Measurements from ENCODE around the gene TOMM34.

The TOMM34 gene

DNA sequence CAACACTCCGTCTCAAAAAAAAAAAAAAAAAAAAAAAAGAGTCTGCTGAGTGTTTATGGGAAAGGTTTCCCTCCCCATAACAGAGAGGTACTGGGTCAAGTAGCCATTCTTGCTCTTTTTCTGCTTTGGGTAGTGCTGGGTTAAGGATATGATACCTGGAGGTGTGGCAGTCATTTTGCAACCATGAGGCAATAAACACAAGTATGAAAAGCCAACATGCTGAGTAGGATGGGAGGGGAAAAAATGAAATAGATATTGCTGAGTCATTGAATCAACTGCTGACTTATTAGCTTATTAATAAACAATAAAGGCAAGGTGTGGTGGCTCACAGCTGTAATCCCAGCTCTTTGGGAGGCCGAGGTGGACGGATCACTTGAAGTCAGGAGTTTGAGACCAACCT, 2.3 kb upstream of the TOMM34 start:
- peak; percentile 45 for DNase-seq

DNA sequence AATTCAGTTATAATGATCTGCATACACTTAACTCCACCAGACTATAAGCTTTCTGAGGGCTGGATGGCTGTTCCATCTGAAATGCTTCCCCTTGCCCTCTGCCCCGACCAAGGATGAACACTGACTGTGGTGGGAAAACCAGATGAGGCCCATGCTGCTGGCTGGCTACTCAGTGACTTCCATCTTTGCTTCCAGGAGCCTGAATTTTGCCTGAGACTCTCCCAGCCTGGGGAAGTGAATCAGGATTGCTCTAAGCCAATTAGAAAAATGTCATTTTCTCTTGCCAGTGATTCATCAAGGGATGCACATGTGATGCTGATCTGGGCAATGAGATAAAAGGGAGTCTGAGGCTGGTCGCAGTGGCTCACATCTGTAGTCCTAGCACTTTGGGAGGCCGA, 1.7 kb upstream of the TOMM34 start:
- DNase-seq, result no peak

DNA sequence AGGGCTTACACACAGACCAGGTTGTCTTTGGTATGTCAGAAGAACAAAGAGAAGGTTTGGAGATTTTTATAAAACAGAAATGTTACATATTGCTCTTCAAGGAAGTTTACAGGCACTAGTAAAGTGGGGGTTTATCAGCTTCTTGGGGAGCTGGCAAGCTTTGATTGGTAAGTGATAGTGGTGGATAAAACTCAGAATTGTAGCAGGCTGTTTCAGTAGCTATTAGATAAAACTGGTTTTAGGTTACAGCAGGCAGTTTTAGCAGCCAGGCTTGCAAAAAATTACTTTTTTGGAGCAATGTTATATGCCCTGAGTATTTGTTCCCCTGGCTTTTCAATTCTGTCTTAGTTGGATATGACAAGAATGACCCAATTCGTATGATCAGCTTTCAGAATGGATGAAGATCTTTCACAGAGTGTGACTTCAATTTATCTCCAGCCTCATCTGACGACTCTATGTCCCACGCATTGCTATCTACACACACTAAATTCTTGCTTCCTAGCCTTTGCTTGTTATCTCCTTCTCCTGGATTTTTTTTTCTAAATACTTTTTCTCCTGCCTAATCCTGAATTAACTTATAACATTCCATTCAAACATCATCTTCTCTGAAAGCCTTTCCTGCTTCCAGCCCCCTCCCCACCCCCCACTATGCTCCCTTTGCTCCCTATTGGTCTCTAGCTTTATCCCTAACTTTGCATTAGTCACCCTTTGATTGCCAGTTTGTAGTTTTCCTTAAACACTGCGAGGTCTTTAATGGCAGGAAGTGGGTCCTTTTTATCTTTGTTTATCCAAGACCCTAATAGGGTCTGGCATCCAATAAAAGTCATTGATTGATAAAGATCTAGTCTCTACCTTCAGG, 1.0 kb upstream of the TOMM34 start:
- DNase-seq, result no peak

DNA sequence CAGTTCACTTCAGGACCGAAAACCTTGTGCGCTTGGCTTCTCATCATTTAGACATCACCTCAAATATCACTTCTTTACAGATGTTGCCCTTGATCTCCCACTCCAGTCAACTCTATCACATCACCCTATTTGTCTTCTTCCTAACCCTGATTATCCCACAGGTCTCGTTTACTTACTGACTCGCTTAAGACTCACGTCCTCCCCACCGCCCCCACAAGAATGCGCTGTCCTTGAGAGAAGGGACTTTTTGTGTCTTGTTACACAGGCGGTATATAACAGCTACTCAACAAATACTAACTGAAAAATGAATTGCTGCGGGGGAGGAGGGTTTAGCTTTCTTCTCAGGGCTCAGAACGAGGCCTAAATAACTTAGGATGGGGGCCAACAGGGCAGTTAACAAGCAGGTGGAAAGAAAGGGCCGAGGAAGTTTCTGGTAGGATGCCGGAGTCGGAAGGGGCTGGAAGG, 527 bp downstream of the TOMM34 start:
- DNase-seq, result peak; percentile 44

DNA sequence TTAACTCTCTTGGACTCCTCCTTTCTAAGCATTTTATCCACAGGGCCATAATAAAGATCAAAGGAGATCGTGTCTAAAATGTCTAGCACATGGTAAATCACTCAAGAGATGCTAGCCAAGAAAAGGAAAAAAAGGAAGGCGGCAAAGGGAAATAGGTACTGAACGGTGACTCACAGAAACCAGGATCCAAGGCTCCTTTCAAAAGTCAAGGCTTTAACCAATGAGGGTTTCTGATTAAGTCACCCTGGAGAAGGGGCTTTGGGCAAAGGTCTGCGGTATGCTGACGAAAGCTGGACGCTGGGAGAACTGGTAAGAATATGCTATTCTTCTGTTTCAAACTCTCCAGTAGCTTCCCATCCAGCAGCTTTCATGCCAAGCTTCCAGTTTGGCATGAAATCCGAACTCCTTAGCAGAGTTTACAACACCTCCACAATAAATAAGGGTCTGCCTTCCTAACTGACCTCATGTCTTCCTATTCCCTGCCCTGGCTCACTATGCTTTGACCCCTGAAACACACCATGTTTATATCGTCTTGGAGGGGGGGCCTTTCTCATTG, 1.0 kb downstream of the TOMM34 start:
- DNase-seq, result peak; percentile 66

DNA sequence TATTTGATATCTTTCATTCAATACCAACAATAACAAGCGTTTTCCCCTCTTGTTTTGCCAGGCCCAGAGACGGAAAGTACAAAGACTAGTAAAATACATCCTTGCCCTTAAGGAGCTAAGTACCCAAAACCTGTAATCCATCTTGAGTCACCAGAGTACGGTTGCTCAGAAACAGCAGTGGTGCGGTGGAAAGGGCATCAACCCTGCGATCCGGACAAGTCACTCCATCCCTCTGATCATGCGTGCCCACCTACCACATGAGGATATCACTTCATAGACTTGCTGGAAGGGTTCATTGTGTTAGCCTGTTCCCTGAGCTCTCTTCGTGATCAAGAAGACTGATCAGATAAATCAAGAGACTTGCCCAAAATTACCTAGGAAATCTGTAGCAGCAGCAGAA, 1.9 kb downstream of the TOMM34 start:
- no peak for DNase-seq

DNA sequence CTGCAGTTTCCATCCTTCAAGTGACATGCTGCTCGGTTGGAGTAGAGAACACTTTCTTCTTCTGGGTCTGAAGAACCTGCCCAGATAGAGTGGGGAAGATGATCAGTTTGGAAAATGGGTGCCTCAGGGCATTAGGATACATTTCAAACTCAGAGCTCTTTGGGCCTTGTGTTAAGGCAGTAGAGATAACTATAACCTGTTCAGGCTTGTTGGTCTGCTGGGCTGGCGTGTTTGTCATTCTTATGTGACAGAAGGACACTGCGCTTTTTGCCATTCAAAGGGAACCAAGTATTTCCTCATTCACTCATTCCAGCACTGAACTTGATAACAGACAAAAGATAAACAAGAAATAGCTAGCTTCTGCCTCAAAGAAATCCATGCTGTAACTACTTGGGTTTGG, 3.8 kb downstream of the TOMM34 start:
- no peak for DNase-seq

DNA sequence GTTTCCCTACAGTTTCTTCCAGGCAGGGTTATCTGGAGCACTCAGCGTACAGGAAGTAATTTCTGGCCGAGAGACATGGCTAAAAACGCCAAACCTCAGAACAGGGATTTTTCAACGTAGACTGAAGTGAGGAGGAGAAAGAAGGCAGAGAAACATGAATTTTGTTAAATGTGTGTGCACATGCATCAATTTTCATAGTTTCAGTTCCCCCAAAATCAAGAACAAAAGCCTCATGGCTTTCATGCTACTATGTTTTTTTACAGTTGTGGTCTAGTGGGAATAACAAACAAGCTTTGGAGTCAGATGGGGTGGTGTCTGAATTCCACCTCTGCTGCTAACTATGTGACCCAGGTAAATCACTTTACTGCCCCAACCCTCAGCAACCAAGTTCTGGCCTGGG, 4.9 kb downstream of the TOMM34 start:
- DNase-seq, result no peak

DNA sequence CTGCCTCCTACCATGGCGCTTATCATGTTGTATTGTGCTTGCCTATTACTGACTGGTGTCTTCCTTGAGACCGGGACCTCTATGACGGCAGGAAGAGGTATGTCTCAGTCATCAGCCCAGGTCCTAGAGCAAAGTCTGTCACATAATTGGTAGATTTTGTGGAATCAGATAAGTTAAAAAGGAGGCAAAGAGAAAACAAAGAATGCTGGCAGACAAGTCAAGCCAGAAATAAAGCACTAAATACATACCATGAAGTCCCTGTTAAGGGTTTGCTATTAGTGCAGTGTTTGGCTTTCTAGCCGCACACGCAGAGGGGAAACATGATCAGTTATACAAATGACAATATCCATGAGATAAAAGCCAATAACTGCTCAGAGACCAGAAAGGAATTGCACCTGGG, 6.0 kb downstream of the TOMM34 start:
- no peak for DNase-seq

- no peak for DNase-seq
Measured at GRCh38 chr20:44952731-44953130, 7.5 kb downstream of the TOMM34 start.

- no peak for DNase-seq
Measured at GRCh38 chr20:44950368-44950767, 9.8 kb downstream of the TOMM34 start.

- no peak for DNase-seq
Measured at GRCh38 chr20:44948513-44948912, 11.7 kb downstream of the TOMM34 start.

DNA sequence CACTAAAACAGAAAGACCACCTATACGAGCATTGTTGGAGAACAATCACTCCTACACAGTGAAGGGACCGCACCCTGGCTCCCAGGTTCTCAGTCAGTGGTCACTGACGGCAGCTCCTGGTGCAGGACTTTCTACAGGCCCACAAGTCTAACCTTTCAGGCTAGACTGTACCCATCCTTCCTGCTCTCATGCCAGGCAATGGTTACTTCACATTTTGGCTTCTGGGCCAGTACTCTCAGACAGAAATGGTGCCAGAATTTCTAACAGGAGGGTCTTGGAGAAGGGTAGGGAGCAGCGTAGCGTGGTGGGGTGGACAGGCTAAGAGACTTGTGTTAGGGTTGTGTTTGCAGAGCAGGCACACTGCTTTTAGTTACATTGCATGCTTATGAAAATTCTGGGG, 12.1 kb downstream of the TOMM34 start:
- DNase-seq, result no peak

DNA sequence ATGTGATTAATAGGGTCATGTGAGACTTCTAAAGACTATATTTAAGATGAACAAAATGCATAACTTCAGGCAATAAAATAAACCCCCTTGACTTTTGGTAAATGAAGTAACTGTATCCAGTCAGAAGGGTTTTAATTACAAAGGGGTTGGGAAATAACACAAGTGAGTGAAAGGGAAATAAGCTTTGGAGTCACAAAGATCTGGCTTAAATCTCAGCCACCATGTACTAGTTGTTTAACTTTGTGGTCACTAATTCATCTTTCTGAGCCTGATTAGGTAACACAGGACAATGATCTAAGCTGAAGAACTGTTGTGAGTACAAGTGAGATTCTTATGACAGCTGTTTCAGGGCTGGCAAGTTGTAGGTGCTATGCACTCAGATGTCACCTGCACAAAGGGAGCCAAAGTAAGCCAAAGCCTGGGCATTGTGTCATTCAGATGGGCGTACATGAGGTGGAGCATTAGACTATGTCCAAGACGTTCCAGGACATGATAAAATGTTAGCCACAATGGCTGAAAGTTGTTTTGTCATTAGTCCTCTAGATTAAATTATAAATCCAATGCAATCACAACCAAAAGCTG, 13.8 kb downstream of the TOMM34 start:
- no peak for DNase-seq

DNA sequence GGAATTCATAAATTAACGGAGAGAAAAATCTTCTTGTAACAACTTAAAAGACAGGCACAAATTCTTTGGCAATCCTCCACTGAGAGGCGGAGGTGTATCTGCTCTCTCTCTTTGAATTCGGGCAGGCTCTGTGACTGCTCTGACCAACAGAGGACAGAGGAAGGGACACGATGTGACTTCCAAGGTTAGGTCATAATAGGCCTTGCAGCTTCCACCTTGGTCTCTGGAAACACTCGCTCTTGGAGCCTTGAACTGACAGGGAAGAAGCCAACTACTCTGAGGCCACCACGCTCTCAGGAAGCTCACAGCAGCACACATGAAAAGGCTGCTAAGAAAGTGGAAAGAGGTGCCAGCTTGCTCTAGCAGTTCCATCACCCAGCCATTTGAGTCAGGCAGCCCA, 14.9 kb downstream of the TOMM34 start:
- DNase-seq, result no peak

DNA sequence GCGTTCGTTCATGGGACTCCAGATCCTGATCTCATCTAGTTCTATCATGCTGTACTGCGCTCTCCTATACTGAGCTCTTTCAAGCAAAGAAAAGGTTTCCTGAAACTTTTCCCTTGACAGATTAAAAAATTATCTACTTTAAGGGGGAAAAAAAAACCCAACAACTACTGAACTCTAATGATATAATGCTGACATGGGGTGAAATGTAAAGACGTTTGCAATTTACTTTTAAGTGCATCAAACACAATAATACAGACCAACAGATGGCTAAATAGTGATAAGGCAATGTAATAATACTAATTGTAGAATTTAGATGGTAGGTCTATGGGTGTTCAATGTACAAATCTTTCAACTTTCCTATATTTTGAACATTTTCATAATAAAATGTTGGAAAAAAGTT, 16.4 kb downstream of the TOMM34 start:
- no peak for DNase-seq

GRCh38 chr20:44942264-44942973, 17.8 kb downstream of the TOMM34 start:
- no peak for DNase-seq

DNA sequence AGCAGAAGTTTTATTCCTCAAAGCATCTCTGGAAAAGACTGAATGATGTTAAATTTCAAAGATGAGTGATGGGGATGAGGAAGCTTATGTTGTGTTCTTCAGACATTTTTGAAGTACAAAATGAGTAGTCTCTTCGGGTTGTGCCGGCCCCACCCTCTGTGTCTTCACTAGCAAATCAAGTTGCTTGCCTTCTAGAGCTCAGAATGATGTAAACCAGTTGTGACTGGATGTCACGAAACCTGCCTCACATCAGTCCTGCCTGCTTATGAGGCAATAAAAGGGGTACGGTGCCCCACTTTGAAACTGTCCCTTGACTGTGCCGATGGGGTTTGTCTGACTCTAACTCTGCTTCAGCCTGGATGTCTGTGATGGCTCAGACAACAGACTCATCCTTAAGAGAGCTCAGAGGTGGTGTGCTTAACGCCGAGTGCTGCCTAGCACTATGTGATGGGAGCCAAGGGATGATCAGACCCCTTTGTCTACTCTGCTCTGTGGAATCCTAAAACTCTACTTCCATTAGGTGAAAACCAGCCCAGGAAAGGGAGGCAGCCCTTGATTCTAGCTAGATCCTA, 19.0 kb downstream of the TOMM34 start:
- DNase-seq, result peak; percentile 11

GRCh38 chr20:44938637-44939036, 21.6 kb downstream of the TOMM34 start:
- DNase-seq, result no peak

DNA sequence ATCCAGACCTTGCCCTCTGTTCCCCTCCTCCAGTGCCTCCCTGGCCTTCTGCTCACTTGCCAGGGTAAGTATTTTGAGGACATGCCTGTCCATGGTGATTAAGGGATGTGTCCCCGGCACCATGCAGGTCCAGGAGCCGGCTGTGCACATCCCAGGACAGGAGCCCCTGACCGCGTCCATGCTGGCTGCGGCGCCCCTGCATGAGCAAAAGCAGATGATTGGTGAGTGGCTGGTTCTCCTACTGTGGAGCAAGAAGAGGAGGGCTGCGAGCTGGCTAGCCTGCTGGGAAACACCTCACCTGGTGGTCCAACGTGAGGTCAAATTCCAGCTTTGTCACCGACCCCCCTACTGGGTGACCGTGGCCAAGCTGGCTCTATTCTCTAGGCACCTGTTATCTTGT, 23.7 kb downstream of the TOMM34 start:
- no peak for DNase-seq

DNA sequence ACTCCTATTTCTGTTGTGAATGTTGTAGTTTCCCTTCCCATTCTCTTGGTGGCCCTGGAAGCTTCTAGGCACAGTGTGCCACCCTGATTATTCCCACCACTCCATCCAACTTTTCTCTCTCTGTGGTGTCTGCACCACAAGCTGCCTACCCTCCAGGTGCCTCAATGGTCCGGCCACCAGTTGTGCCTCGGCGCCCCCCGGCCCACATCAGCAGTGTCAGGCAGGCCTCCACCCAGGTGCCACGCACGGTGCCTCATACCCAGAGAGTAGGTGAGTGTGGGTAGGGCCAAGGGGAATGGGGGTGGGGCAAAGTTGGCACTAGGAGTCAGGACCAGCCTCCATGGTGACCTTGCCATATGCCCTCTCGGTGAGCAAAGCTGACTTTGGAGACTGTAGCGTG, 27.3 kb downstream of the TOMM34 start:
- no peak for DNase-seq

- no peak for DNase-seq
Measured at GRCh38 chr20:44931911-44932310, 28.3 kb downstream of the TOMM34 start.

- DNase-seq, result no peak
Measured at GRCh38 chr20:44930517-44931168, 29.6 kb downstream of the TOMM34 start.

All from activated CD4-positive, alpha-beta T cell treated with anti-CD3 and anti-CD28 coated beads, Interleukin-10, Interleukin-2, amounts not matched to agents 100 ng/mL and 50 ng/mL, durations not matched to agents 16 hours and 8 hours (primary cell).